Thoracic aorta (tissue), 2 donors: ENCODE data around the gene TTI1. TPM values are rescaled to one million over a fixed set of nuclear protein-coding genes. Genes with fewer than 3 reads are reported as not detected.

Experiments used
- ATAC-seq: fragments of 150-250 bp; one replicate; pipeline ENCODE4 v1.8.0; 2017; ENCODE audit warnings: low read depth; ENCODE audit not compliant: insufficient number of reproducible peaks, low FRiP score
- DNase-seq: peaks from one replicate; pipeline ENCODE4 v3.0.0-alpha.2; 2020; ENCODE audit warnings: low spot score
- H3K27ac ChIP-seq, 2 donors: fragments of 200-600 bp; sonication (generic); 1 replicate in 1 of 2; 2 replicates in 1 of 2; pipeline ENCODE4 v1.5.1; 2016; ENCODE audit warnings: mild to moderate bottlenecking in 2 of 2, moderate library complexity in 2 of 2
- H3K27me3 ChIP-seq: fragments of 200-600 bp; sonication (generic); replicated peaks from 2 replicates; pipeline ENCODE4 v1.6.0; 2016; ENCODE audit warnings: mild to moderate bottlenecking; ENCODE audit not compliant: insufficient read depth
- H3K36me3 ChIP-seq: fragments of 200-600 bp; sonication (generic); one replicate; pipeline ENCODE4 v1.5.1; 2016
- H3K4me1 ChIP-seq, 2 donors: fragments of 200-600 bp; sonication (generic); 1 replicate in 1 of 2; 2 replicates in 1 of 2; pipeline versions ENCODE4 v1.5.1 to v1.6.0; 2016; ENCODE audit warnings: low read depth in 2 of 2, mild to moderate bottlenecking in 1 of 2; ENCODE audit not compliant: control insufficient read depth in 1 of 2
- H3K4me3 ChIP-seq: fragments of 200-600 bp; sonication (generic); 2 replicates; pipeline ENCODE4 v1.5.1; 2016; ENCODE audit warnings: mild to moderate bottlenecking
- H3K9me3 ChIP-seq: fragments of 200-600 bp; sonication (generic); 2 replicates; pipeline ENCODE4 v1.5.1; 2016
- total RNA-seq, 2 donors: library from RNA; depleted of rRNA; stranded (reverse); fragments of >200 nt; gene quantifications; one replicate each; pipeline versions ENCODE4 v1.1.0 to v1.2.3, GENCODE V29; 2016
- TF ChIP-seq, protein P1 (sequence below): fragments of 200-600 bp; sonication (generic); IDR thresholded peaks from one replicate; pipeline ENCODE4 v1.5.1; 2019; ENCODE audit warnings: antibody characterized with exemption

The TTI1 gene
- total RNA-seq, 2 donors from 2014 or later, result 12.2 to 20.1 TPM

- TF ChIP-seq, protein P1, sequence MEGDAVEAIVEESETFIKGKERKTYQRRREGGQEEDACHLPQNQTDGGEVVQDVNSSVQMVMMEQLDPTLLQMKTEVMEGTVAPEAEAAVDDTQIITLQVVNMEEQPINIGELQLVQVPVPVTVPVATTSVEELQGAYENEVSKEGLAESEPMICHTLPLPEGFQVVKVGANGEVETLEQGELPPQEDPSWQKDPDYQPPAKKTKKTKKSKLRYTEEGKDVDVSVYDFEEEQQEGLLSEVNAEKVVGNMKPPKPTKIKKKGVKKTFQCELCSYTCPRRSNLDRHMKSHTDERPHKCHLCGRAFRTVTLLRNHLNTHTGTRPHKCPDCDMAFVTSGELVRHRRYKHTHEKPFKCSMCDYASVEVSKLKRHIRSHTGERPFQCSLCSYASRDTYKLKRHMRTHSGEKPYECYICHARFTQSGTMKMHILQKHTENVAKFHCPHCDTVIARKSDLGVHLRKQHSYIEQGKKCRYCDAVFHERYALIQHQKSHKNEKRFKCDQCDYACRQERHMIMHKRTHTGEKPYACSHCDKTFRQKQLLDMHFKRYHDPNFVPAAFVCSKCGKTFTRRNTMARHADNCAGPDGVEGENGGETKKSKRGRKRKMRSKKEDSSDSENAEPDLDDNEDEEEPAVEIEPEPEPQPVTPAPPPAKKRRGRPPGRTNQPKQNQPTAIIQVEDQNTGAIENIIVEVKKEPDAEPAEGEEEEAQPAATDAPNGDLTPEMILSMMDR, result no peak
Observed at GRCh38 chr20:38004416-38004815, 28.8 kb downstream of the TTI1 start.

GRCh38 chr20:38002422-38002821 is 30.8 kb downstream of the TTI1 start:
- peaks cover 31% of the 10 kb centered on the region for H3K36me3 ChIP-seq
- TF ChIP-seq, protein P1, result no peak

More at GRCh38 chr20:38004416-38004815, 28.8 kb downstream of the TTI1 start:
- H3K36me3 ChIP-seq, result peaks cover 19% of the 10 kb centered on the region
- no peak overlapping the region for H3K27ac ChIP-seq
- no peaks in the 10 kb centered on the region for H3K27me3 ChIP-seq
- ATAC-seq (no peak), DNase-seq (no peak)
- no peaks in the 10 kb centered on the region for H3K9me3 ChIP-seq
- H3K4me1 ChIP-seq, result peaks cover 0 to 6% of the 10 kb centered on the region in 2 donors
- H3K4me3 ChIP-seq, result no peak overlapping the region

DNA sequence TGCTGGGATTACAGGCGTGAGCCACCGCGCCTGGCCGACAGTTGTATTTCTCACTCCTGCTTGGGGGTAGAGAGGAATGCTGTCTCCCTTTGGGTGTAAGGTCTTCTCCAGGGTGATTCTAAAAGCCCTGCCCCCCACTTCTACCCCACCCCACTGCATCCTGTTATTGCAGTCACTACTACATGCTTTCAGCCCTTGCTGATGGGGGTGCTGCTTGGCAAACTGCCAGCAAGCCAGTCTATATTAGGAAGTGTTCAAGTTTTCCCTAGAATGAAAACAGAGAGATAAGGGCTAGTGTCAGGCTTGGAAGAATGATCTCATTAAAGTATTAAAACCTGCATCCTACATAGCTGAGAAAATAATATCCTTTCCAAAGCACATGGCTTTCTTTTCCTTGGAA is 31.3 kb downstream of the TTI1 start:
- no peak overlapping the region for H3K27ac ChIP-seq
- H3K27me3 ChIP-seq, result no peaks in the 10 kb centered on the region
- no peaks in the 10 kb centered on the region for H3K9me3 ChIP-seq
- TF ChIP-seq, protein P1, result no peak
- peaks cover 0 to 6% of the 10 kb centered on the region in 2 donors for H3K4me1 ChIP-seq
- no peak overlapping the region for H3K4me3 ChIP-seq
- ATAC-seq (no peak), DNase-seq (no peak)
- peaks cover 31% of the 10 kb centered on the region for H3K36me3 ChIP-seq

More at GRCh38 chr20:38002422-38002821, 30.8 kb downstream of the TTI1 start:
- Histone ChIP-seq H3K9me3 (no peaks in the 10 kb centered on the region), H3K27ac (no peak overlapping the region), H3K4me1 (peaks cover 0 to 6% of the 10 kb centered on the region in 2 donors), H3K27me3 (no peaks in the 10 kb centered on the region), H3K4me3 (no peak overlapping the region)
- ATAC-seq (no peak), DNase-seq (no peak)

- Histone ChIP-seq H3K27me3 (no peaks in the 10 kb centered on the region), H3K36me3 (peaks cover 32% of the 10 kb centered on the region), H3K4me1 (peaks cover 0 to 6% of the 10 kb centered on the region in 2 donors), H3K9me3 (no peaks in the 10 kb centered on the region), H3K4me3 (no peak overlapping the region), H3K27ac (no peak overlapping the region)
- TF ChIP-seq, protein P1, result no peak
- ATAC-seq, result no peak
- DNase-seq, result no peak
Observed at GRCh38 chr20:38001173-38001875, 31.9 kb downstream of the TTI1 start.

GRCh38 chr20:38000293-38000692 is 33.0 kb downstream of the TTI1 start:
- Histone ChIP-seq H3K4me3 (no peak overlapping the region), H3K27ac (no peak overlapping the region), H3K36me3 (peaks cover 37% of the 10 kb centered on the region), H3K9me3 (no peaks in the 10 kb centered on the region), H3K27me3 (no peaks in the 10 kb centered on the region), H3K4me1 (peaks cover 0 to 6% of the 10 kb centered on the region in 2 donors)
- ATAC-seq (no peak), DNase-seq (no peak)
- TF ChIP-seq, protein P1, result no peak
